MM.1S (cell line): ENCODE measurements around the gene HSD17B8.

ENCODE experiments used
- DNase-seq: peaks from one replicate; pipeline ENCODE4 v3.0.0-alpha.2; 2015
- H2AFZ ChIP-seq: fragments of 300-600 bp; sonication (generic); 2 replicates; pipeline ENCODE4 v1.6.0; 2016; ENCODE audit warnings: antibody characterized with exemption, low read length
- H3F3A ChIP-seq: fragments of 300-600 bp; sonication (generic); 2 replicates; pipeline ENCODE4 v1.6.1; 2016; ENCODE audit warnings: mild to moderate bottlenecking, antibody characterized with exemption, low read length, moderate library complexity, mixed read lengths; ENCODE audit not compliant: insufficient read depth
- H3K27ac ChIP-seq: fragments of 300-600 bp; sonication (generic); 2 replicates; pipeline ENCODE4 v1.5.1; 2016; ENCODE audit warnings: mild to moderate bottlenecking, low read length
- H3K27me3 ChIP-seq: fragments of 300-600 bp; sonication (generic); replicated peaks from 2 replicates; pipeline ENCODE4 v1.6.0; 2016; ENCODE audit warnings: low read length; ENCODE audit not compliant: insufficient read depth
- H3K36me3 ChIP-seq: fragments of 300-600 bp; sonication (generic); replicated peaks from 2 replicates; pipeline ENCODE4 v1.6.1; 2016; ENCODE audit warnings: mild to moderate bottlenecking, low read length, mixed read lengths; ENCODE audit not compliant: insufficient read depth
- H3K4me1 ChIP-seq: fragments of 300-600 bp; sonication (generic); 2 replicates; pipeline ENCODE4 v1.6.1; 2016; ENCODE audit warnings: low read length, mixed read lengths
- H3K4me2 ChIP-seq: fragments of 300-600 bp; sonication (generic); 2 replicates; pipeline ENCODE4 v1.6.0; 2016; ENCODE audit warnings: low read depth, low read length
- H3K4me3 ChIP-seq: fragments of 300-600 bp; sonication (generic); 2 replicates; pipeline ENCODE4 v1.5.1; 2016; ENCODE audit warnings: low read length, mixed read lengths
- H3K79me2 ChIP-seq: fragments of 300-600 bp; sonication (generic); 2 replicates; pipeline ENCODE4 v1.6.1; 2016; ENCODE audit warnings: mixed run types, low read length, mixed read lengths
- H3K9ac ChIP-seq: fragments of 300-600 bp; sonication (generic); 2 replicates; pipeline ENCODE4 v1.6.1; 2016; ENCODE audit warnings: low read length, mixed read lengths
- H3K9me2 ChIP-seq: fragments of 300-600 bp; sonication (generic); replicated peaks from 2 replicates; pipeline ENCODE4 v1.6.1; 2016; ENCODE audit warnings: mild to moderate bottlenecking, low read length, mixed read lengths; ENCODE audit not compliant: insufficient read depth
- H3K9me3 ChIP-seq: fragments of 300-600 bp; sonication (generic); replicated peaks from 2 replicates; pipeline ENCODE4 v1.6.1; 2016; ENCODE audit warnings: mild to moderate bottlenecking, low read length, mixed read lengths; ENCODE audit not compliant: insufficient read depth
- H4K20me1 ChIP-seq: fragments of 300-600 bp; sonication (generic); 2 replicates; pipeline ENCODE4 v1.6.1; 2016; ENCODE audit warnings: mild to moderate bottlenecking, low read length, moderate library complexity, mixed read lengths; ENCODE audit not compliant: insufficient read depth
- EZH2 ChIP-seq: fragments of 300-600 bp; sonication (generic); optimal IDR thresholded peaks from 2 replicates; pipeline ENCODE3; 2017; ENCODE audit warnings: low read depth, mild to moderate bottlenecking, antibody characterized with exemption, low read length, mixed read lengths
- EZH2phosphoT487 ChIP-seq: fragments of 300-600 bp; sonication (generic); IDR thresholded peaks from 2 replicates; pipeline ENCODE4 v1.6.1; 2018; ENCODE audit warnings: antibody characterized with exemption, low read length
- TF ChIP-seq, protein P1 (sequence below): fragments of 300-600 bp; sonication (generic); IDR thresholded peaks from 2 replicates; pipeline ENCODE4 v1.5.1; 2016; ENCODE audit warnings: antibody characterized with exemption, low read length, mixed read lengths

HSD17B8 gene

DNA sequence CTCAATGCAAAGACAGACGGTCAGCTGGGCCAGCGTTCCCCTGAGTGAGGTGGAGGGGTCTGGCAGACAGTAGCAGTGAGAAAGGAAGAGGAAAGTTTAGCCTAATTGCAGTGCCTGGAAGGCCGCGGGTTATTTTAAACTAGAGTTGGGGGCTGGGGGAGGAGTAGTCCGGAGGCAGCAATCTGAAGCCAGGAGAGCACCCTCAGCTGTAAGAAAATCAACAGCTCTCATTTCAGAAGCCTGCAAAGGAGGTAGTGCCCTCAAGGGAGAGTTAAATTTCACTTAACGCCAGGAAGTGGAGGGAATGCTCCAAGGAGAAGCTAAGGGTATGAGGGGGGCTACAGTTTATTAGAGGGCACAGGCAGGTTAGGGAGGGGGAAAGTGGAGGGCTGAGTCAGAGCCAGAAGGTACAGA is 30.8 kb downstream of the HSD17B8 start:
- H3K4me1 ChIP-seq, result no peaks in the 10 kb centered on the region
- no peak overlapping the region for H3K27ac ChIP-seq
- H3K9me2 ChIP-seq, result no peaks in the 10 kb centered on the region
- no peak overlapping the region for H3K4me3 ChIP-seq
- no peak for TF ChIP-seq EZH2
- TF ChIP-seq, protein P1, sequence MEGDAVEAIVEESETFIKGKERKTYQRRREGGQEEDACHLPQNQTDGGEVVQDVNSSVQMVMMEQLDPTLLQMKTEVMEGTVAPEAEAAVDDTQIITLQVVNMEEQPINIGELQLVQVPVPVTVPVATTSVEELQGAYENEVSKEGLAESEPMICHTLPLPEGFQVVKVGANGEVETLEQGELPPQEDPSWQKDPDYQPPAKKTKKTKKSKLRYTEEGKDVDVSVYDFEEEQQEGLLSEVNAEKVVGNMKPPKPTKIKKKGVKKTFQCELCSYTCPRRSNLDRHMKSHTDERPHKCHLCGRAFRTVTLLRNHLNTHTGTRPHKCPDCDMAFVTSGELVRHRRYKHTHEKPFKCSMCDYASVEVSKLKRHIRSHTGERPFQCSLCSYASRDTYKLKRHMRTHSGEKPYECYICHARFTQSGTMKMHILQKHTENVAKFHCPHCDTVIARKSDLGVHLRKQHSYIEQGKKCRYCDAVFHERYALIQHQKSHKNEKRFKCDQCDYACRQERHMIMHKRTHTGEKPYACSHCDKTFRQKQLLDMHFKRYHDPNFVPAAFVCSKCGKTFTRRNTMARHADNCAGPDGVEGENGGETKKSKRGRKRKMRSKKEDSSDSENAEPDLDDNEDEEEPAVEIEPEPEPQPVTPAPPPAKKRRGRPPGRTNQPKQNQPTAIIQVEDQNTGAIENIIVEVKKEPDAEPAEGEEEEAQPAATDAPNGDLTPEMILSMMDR, result no peak
- TF ChIP-seq EZH2phosphoT487, result no peak
- H3K36me3 ChIP-seq, result no peaks in the 10 kb centered on the region
- H3K79me2 ChIP-seq, result no peaks in the 10 kb centered on the region
- no peak for DNase-seq
- H4K20me1 ChIP-seq, result no peaks in the 10 kb centered on the region
- H3F3A ChIP-seq, result no peaks in the 10 kb centered on the region
- no peak overlapping the region for H3K9ac ChIP-seq
- H3K27me3 ChIP-seq, result 0 out of 2 replicates have a peak, but pooled peaks cover 10% of the 10 kb centered on the region
- H2AFZ ChIP-seq, result no peak overlapping the region
- H3K9me3 ChIP-seq, result no peaks in the 10 kb centered on the region
- no peak overlapping the region for H3K4me2 ChIP-seq

DNA sequence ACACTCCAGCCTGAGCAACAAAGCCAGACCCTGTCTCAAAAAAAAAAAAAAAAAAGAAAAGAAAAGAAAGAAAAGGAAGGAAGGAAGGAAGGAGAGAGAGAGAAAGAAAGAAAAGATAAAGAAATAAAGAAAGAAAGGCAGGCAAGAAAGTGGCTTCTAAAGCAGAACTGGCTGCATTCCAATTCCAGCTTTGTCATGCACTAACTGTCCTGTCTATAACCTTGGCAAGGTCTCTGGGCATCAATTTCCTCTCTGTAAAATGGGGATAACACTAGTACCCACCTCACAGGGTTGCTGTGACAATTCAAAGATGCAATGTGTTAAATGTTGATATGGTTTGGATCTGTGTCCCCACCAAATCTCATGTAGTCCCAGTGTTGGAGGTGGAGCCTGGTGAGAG is 31.9 kb downstream of the HSD17B8 start:
- TF ChIP-seq EZH2 (no peak), EZH2phosphoT487 (no peak)
- TF ChIP-seq, protein P1, result no peak
- H2AFZ ChIP-seq, result no peak overlapping the region
- DNase-seq, result no peak
- no peaks in the 10 kb centered on the region for H3K79me2 ChIP-seq
- H4K20me1 ChIP-seq, result no peaks in the 10 kb centered on the region
- no peaks in the 10 kb centered on the region for H3K36me3 ChIP-seq
- no peaks in the 10 kb centered on the region for H3F3A ChIP-seq
- H3K4me2 ChIP-seq, result no peak overlapping the region
- H3K27me3 ChIP-seq, result 0 out of 2 replicates have a peak, but pooled peaks cover 11% of the 10 kb centered on the region
- no peak overlapping the region for H3K27ac ChIP-seq
- no peak overlapping the region for H3K4me3 ChIP-seq
- H3K9ac ChIP-seq, result no peak overlapping the region
- H3K9me3 ChIP-seq, result no peaks in the 10 kb centered on the region
- no peaks in the 10 kb centered on the region for H3K4me1 ChIP-seq
- no peaks in the 10 kb centered on the region for H3K9me2 ChIP-seq

DNA sequence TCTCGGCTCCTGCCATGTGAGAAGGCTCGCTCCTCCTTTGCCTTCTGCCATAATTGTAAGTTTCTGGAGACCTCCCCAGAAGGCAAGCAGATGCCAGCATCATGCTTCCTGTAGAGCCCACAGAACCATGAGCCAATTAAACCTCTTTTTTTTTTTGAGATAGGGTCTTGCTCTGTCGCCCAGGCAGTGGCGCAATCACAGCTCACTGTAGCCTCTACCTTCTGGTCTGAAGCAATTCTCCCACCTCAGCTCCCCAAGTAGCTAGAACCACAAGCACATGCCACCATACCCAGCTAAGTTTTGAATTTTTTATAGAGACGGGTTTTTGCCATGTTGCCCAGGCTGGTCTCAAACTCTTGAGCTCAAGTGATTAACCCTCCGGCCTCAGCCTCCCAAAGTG is 32.4 kb downstream of the HSD17B8 start:
- TF ChIP-seq EZH2phosphoT487, result no peak
- TF ChIP-seq, protein P1, result no peak
- TF ChIP-seq EZH2, result no peak
- Histone ChIP-seq H3K27me3 (0 out of 2 replicates have a peak, but pooled peaks cover 13% of the 10 kb centered on the region), H3F3A (no peaks in the 10 kb centered on the region), H3K27ac (no peak overlapping the region), H3K4me3 (no peak overlapping the region), H4K20me1 (no peaks in the 10 kb centered on the region), H3K4me1 (no peaks in the 10 kb centered on the region), H2AFZ (no peak overlapping the region), H3K9ac (no peak overlapping the region), H3K79me2 (no peaks in the 10 kb centered on the region), H3K36me3 (no peaks in the 10 kb centered on the region), H3K9me3 (no peaks in the 10 kb centered on the region), H3K4me2 (no peak overlapping the region), H3K9me2 (no peaks in the 10 kb centered on the region)
- DNase-seq, result no peak

DNA sequence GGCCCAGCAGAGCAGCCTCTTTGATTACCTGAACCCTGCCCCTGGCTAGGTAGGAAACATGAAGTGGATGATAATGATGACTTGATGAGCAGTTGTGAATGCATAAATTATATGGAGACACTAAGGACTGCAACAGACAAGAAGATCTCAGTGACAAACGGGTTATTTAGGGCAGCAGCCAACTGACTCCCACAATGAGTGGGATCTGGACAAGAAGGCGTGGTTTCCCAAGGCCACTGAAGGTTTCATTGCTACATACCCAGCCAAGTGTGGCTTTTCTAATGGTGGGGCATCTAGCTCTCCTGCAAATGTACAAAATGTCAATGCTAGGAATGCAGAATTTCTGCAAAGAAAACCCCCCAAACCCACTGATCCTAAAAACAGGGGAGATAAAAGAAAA is 33.3 kb downstream of the HSD17B8 start:
- no peaks in the 10 kb centered on the region for H3K9me3 ChIP-seq

More for the DNA sequence above, 33.3 kb downstream of the HSD17B8 start:
- Histone ChIP-seq H3K79me2 (no peaks in the 10 kb centered on the region), H3K4me1 (no peaks in the 10 kb centered on the region), H3K9me2 (no peaks in the 10 kb centered on the region), H3F3A (no peaks in the 10 kb centered on the region), H3K9ac (no peak overlapping the region), H3K27ac (no peak overlapping the region), H3K36me3 (no peaks in the 10 kb centered on the region), H3K27me3 (peaks cover 15% of the 10 kb centered on the region; the same call in 1 of the 2 replicates), H3K4me2 (no peak overlapping the region), H4K20me1 (no peaks in the 10 kb centered on the region), H3K4me3 (no peak overlapping the region), H2AFZ (no peak overlapping the region)
- TF ChIP-seq, protein P1, result no peak
- TF ChIP-seq EZH2phosphoT487, result no peak
- no peak for TF ChIP-seq EZH2
- no peak for DNase-seq
